Ishikawa (cell line): ENCODE data around the gene TANK.

Experiments
- CEBPB ChIP-seq: IDR thresholded peaks from 2 replicates; pipeline ENCODE4 v1.6.1; 2012
- CREB1 ChIP-seq: IDR thresholded peaks from 2 replicates; pipeline ENCODE4 v1.6.1; 2012; ENCODE audit warnings: low read depth
- EGR1 ChIP-seq: IDR thresholded peaks from 2 replicates; pipeline ENCODE4 v1.6.1; 2012
- EP300 ChIP-seq: IDR thresholded peaks from 2 replicates; pipeline ENCODE4 v1.6.1; 2012; ENCODE audit warnings: borderline replicate concordance
- FOXM1 ChIP-seq: IDR thresholded peaks from 2 replicates; pipeline ENCODE4 v1.6.1; 2012; ENCODE audit warnings: low read depth, borderline replicate concordance
- NFIC ChIP-seq: IDR thresholded peaks from 2 replicates; pipeline ENCODE4 v1.6.1; 2012
- RAD21 ChIP-seq: IDR thresholded peaks from 2 replicates; pipeline ENCODE4 v1.6.1; 2012; ENCODE audit warnings: low read depth
- TAF1 ChIP-seq: IDR thresholded peaks from 2 replicates; pipeline ENCODE4 v1.6.1; 2012; ENCODE audit warnings: low read depth, mild to moderate bottlenecking
- TCF12 ChIP-seq: IDR thresholded peaks from 2 replicates; pipeline ENCODE4 v1.6.1; 2012; ENCODE audit warnings: low read depth
- TEAD4 ChIP-seq: IDR thresholded peaks from 2 replicates; pipeline ENCODE4 v1.6.1; 2012
- YY1 ChIP-seq: IDR thresholded peaks from 2 replicates; pipeline ENCODE4 v1.6.1; 2012; ENCODE audit warnings: low read depth
- ZBTB7A ChIP-seq: IDR thresholded peaks from 2 replicates; pipeline ENCODE4 v1.6.1; 2012; ENCODE audit warnings: low read depth
- TF ChIP-seq, protein P1 (sequence below): IDR thresholded peaks from 2 replicates; pipeline ENCODE4 v1.6.1; 2012
- TF ChIP-seq, protein P2 (sequence below): IDR thresholded peaks from 2 replicates; pipeline ENCODE4 v1.6.1; 2012; ENCODE audit warnings: low read depth, mild to moderate bottlenecking
- TF ChIP-seq, protein P3 (sequence below): IDR thresholded peaks from 2 replicates; pipeline ENCODE4 v1.6.1; 2012

The TANK gene

DNA sequence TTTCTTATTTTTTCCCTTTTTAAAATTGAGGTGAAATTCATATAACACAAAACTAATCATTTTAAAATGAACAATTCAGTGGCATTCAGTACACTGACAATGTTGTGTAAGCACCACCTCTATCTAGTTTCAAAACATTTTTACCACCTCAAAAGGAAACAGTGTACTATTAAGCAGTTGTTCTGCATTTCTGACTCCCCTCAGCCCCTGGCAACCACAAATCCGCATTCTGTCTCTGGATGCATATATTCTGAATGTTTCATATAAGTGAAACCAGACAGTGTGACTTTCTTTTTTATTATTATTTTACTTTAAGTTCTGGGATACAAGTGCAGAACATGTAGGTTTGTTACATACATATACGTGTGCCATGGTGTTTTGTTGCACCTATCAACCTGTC, 19.2 kb upstream of the TANK start:
- TF ChIP-seq ZBTB7A, result no peak
- TF ChIP-seq EGR1, result no peak
- TF ChIP-seq NFIC, result no peak
- TF ChIP-seq TEAD4, result no peak
- TF ChIP-seq, protein P1, sequence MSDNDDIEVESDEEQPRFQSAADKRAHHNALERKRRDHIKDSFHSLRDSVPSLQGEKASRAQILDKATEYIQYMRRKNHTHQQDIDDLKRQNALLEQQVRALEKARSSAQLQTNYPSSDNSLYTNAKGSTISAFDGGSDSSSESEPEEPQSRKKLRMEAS, result no peak
- TF ChIP-seq EP300, result no peak
- TF ChIP-seq, protein P2, sequence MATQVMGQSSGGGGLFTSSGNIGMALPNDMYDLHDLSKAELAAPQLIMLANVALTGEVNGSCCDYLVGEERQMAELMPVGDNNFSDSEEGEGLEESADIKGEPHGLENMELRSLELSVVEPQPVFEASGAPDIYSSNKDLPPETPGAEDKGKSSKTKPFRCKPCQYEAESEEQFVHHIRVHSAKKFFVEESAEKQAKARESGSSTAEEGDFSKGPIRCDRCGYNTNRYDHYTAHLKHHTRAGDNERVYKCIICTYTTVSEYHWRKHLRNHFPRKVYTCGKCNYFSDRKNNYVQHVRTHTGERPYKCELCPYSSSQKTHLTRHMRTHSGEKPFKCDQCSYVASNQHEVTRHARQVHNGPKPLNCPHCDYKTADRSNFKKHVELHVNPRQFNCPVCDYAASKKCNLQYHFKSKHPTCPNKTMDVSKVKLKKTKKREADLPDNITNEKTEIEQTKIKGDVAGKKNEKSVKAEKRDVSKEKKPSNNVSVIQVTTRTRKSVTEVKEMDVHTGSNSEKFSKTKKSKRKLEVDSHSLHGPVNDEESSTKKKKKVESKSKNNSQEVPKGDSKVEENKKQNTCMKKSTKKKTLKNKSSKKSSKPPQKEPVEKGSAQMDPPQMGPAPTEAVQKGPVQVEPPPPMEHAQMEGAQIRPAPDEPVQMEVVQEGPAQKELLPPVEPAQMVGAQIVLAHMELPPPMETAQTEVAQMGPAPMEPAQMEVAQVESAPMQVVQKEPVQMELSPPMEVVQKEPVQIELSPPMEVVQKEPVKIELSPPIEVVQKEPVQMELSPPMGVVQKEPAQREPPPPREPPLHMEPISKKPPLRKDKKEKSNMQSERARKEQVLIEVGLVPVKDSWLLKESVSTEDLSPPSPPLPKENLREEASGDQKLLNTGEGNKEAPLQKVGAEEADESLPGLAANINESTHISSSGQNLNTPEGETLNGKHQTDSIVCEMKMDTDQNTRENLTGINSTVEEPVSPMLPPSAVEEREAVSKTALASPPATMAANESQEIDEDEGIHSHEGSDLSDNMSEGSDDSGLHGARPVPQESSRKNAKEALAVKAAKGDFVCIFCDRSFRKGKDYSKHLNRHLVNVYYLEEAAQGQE, result no peak
- no peak for TF ChIP-seq RAD21

DNA sequence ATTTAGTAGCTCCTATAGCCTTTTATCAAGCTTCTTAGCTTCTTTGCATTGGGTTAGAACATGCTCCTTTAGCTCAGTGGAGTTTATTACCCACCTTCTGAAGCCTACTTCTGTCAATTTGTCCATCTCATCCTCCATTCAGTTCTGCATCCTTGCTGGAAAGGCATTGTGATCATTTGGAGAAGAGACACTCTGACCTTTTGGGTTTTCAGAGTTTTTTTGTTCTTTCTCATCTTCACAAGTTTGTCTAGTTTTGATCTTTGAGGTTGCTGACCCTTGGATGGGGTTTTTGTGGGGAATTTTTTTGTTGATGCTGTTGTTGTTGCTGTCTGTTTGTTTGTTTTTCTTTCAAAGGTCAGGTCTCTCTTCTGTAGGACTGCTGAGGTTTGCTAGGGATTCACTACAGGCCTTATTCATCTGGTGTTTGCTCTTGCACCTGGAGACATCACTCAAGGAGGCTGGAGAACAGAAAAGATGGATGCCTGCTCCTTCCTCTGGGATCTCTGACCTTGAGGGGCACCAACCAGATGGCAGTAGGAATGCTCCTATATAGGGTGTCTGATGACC, 13.9 kb upstream of the TANK start:
- TF ChIP-seq TEAD4 (no peak), FOXM1 (no peak), TAF1 (no peak), EGR1 (no peak), YY1 (no peak), RAD21 (no peak), NFIC (no peak), CREB1 (no peak), EP300 (no peak), ZBTB7A (no peak), CEBPB (no peak), TCF12 (no peak)
- TF ChIP-seq, protein P2, result no peak
- TF ChIP-seq, protein P1, result no peak
- TF ChIP-seq, protein P3, sequence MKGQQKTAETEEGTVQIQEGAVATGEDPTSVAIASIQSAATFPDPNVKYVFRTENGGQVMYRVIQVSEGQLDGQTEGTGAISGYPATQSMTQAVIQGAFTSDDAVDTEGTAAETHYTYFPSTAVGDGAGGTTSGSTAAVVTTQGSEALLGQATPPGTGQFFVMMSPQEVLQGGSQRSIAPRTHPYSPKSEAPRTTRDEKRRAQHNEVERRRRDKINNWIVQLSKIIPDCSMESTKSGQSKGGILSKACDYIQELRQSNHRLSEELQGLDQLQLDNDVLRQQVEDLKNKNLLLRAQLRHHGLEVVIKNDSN, result no peak

DNA sequence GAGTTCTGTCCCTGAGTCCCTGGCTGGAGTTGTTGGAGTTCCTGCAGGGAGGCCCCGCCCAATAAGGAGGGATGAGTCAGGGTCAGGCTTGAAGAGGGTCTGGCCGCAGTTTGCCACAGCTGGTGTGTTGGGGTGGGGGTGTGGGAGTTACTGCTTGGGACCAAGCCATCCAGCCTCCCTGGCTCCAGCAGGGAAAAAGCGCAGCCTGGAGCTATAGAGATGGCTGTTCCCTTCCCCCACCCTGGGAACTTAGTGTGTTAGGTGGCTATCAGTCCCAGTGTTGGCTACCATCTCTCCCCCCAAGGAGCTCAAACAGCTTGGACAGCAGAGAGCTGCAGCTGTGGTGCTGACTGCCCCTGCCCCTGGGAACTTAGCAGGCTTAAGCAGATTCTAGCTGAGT, 13.2 kb upstream of the TANK start:
- no peak for TF ChIP-seq TCF12
- TF ChIP-seq EGR1, result no peak
- TF ChIP-seq ZBTB7A, result no peak
- TF ChIP-seq, protein P1, result no peak
- no peak for TF ChIP-seq TAF1
- TF ChIP-seq CEBPB, result no peak
- no peak for TF ChIP-seq YY1
- TF ChIP-seq, protein P2, result no peak
- TF ChIP-seq EP300, result no peak
- no peak for TF ChIP-seq NFIC
- no peak for TF ChIP-seq RAD21
- TF ChIP-seq, protein P3, result no peak
- no peak for TF ChIP-seq FOXM1
- TF ChIP-seq TEAD4, result no peak
- TF ChIP-seq CREB1, result no peak

DNA sequence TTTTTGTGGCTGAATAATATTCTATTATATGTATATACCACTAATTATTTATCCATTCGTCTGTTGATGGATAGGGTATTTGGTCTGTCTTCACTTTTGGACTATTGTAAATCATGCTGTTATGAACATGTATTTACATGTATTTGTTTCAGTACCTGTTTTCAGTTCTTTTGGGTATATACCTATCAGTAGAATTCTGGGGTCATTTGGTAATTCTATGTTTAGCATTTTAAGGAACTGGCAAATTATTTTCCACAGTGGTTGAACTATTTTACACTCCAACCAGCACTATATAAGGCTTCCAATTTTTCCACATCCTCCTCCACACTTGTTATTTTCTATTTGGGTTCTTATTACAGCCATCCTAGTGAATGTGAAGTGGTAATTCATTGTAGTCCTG, 12.4 kb upstream of the TANK start:
- no peak for TF ChIP-seq EGR1
- TF ChIP-seq YY1, result no peak
- TF ChIP-seq EP300, result no peak
- TF ChIP-seq ZBTB7A, result no peak
- no peak for TF ChIP-seq TAF1
- TF ChIP-seq RAD21, result no peak
- no peak for TF ChIP-seq CREB1
- no peak for TF ChIP-seq TCF12
- TF ChIP-seq, protein P2, result no peak
- TF ChIP-seq, protein P3, result no peak
- TF ChIP-seq FOXM1, result no peak
- TF ChIP-seq, protein P1, result no peak
